Measurements from ENCODE around the gene DUSP23.

Gene DUSP23

DNA sequence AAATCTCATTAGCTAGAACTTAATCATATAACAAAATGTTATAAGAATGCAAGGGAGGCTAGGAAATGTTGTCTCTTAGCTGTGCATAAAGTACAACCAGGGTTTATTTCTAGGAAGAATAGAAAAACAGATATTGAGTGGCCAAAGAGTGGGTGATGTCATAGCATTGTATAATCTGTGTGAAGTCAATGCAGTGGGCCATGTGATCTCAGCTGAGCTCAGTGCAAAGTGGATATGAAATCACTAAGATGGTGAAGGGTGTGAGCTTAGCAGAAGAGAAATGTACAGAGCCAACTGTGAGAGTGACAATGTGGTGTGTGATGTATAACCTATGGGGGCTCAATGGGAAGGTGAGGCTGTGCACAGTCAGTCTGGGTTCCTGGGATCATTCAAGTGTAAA is 29.7 kb upstream of the DUSP23 start:
- TF ChIP-seq, protein P1, sequence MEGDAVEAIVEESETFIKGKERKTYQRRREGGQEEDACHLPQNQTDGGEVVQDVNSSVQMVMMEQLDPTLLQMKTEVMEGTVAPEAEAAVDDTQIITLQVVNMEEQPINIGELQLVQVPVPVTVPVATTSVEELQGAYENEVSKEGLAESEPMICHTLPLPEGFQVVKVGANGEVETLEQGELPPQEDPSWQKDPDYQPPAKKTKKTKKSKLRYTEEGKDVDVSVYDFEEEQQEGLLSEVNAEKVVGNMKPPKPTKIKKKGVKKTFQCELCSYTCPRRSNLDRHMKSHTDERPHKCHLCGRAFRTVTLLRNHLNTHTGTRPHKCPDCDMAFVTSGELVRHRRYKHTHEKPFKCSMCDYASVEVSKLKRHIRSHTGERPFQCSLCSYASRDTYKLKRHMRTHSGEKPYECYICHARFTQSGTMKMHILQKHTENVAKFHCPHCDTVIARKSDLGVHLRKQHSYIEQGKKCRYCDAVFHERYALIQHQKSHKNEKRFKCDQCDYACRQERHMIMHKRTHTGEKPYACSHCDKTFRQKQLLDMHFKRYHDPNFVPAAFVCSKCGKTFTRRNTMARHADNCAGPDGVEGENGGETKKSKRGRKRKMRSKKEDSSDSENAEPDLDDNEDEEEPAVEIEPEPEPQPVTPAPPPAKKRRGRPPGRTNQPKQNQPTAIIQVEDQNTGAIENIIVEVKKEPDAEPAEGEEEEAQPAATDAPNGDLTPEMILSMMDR (IDR thresholded peaks at IDR 0.05), result no peak

DNA sequence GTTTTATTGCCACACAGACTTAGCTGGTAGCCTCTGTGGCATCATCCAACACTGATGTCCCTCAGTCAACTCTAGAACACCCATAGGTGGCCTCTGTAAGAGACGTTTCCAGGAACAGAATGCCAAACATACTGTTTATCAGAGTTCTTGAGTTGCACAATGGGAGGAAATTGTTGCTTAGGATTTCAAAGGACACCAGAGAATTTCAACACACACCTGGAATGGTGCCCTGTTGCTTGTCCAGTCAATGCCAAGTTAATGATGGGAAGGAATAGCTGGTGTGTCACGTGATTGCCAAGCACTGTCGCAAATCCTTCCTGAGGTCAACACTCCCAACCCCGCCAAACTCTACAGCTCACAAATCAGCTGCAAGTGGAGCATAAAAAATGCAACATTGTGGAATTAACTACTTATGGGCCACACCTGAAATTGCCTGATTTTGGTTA is 28.6 kb upstream of the DUSP23 start:
- TF ChIP-seq, protein P1 (IDR thresholded peaks at IDR 0.05), result no peak

DNA sequence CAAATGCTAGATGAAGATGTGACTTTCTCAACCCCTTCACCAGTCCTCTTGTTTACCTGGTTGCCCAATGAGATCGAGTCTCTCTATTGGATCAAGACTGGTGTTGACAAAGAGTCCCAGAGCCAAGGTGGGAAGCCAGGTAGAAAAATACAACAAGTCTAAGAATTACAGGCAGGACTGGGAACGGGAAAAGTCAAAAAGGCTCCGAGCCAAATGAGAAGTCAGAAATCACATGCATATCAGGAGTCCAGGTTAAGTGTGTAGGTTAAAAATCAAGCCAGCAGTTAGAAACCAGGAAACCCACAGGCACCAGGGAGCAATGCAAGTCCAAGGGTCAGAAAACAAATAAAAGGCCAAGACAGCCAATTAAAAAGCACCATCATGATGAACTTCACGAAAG is 27.4 kb upstream of the DUSP23 start:
- TF ChIP-seq, protein P1 (IDR thresholded peaks at IDR 0.05), result no peak

DNA sequence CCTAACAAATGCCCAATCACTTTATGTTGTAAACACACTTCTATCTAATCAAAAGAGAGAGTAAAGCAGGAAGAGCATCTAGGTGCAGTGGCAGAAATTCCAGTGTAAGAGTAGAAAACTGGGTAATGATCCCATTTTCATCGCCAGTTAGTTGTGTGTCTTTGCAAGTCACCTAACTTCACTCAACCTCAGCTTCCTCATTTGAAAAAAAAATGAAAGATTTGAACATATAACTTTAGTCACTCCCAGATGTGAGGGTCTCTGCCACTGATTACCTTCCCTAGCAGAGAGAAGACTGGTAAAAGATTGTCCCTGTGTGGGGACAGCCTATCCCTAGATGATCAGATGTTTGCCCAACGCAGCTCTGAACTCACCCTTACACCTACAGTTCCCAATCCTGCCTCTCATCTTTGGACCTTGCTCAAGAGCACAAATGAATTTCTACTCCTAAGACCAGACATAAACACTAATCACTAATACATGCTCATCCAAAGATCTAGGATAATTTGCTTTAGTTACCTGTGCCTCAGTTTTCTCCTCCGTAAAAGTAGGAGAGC is 25.2 kb upstream of the DUSP23 start:
- TF ChIP-seq, protein P1 (IDR thresholded peaks at IDR 0.05), result no peak

DNA sequence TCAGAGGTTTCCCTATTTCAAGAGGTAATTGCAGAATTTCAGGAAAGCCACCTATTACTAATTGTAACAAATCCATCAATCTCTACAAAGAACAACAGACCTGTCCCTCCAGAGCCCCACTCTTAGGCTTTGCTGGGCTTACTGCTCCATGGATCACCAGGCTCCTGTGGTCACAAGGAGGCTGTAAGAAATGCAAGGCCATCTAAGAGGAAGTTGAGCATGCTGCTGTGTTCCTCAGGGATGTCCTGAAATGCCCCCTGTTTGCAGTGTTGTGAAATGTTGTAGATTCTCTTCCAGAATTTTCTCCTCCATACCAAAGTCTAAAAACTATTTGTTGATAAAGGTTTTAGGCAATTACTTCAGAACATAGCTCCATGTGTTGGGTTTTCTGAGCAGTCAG is 24.4 kb upstream of the DUSP23 start:
- TF ChIP-seq, protein P1 (IDR thresholded peaks at IDR 0.05), result no peak

DNA sequence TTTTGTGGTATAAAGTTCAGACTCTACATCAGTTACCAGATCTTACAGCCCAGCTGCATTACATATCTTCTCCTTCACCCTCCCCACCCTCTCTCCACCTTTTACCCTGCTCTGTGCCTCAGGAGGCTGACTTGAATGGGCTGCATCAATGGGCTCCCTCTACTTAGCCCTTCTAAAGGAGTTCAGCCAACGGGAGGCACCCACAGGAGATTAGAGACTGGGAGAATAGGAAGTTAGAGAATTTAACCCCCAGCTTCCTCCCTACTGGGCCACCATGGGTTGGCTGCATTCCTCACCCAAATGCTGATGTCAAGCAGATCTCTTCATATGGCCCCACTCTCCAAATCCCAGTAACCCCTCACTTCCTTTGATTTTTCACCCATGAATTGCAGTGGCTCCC is 17.1 kb upstream of the DUSP23 start:
- TF ChIP-seq, protein P1 (IDR thresholded peaks at IDR 0.05), result no peak

DNA sequence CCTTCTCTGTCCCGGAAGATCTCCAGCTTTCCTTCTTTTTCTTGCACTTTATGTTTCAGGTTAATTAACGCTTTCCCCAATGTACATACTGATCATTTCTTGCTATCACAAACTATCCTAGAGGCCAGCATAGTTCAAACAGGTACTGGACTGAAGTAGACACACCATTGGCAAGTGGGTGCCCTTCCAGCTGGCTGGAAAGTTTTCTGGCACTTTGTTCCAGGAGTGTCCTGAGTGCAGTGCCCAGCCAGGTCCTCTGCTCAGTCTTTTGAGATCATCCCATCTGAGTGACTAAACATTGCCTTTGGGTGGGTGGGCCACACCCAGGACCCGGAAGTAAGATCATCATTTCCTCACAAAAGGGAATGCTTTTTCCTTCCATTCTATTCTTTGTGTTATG is 15.0 kb upstream of the DUSP23 start:
- TF ChIP-seq, protein P1 (IDR thresholded peaks at IDR 0.05), result no peak
